ENCODE data around the gene SPDYE11.
"Not testable (repeated sequence)": the region's sequence is repeated elsewhere in the genome, so short reads cannot be mapped to it uniquely, and the experiment has no call there.

SPDYE11 gene

GRCh38 chr7:73057811-73058210 lies at the start of gene SPDYE11:
TSS of gene SPDYE11 (minus strand) at chr7:73057911. CDS start at chr7:73056111, 1,800 bp downstream.
- not testable (repeated sequence) for DNase-seq

GRCh38 chr7:73085938-73086337 lies 28.2 kb upstream of the SPDYE11 start, which contains the start of gene SPDYE9:
TSS of gene SPDYE9 (minus strand) at chr7:73086038. CDS start at chr7:73084238, 1,800 bp downstream.
- DNase-seq: not testable (repeated sequence)

GRCh38 chr7:73029666-73030065 lies 28.0 kb downstream of the SPDYE11 start, which contains the start of gene SPDYE8:
TSS of gene SPDYE8 (minus strand) at chr7:73029766. CDS start at chr7:73027966, 1,800 bp downstream.
- DNase-seq: not testable (repeated sequence)

- not testable (repeated sequence) for DNase-seq
These were observed 51.2 kb downstream of the SPDYE11 start for GRCh38 chr7:73006491-73006890.

GRCh38 chr7:73005693-73006447 lies 51.8 kb downstream of the SPDYE11 start:
- DNase-seq: not testable (repeated sequence)

- not testable (repeated sequence) for DNase-seq
These were observed 52.4 kb downstream of the SPDYE11 start for GRCh38 chr7:73005356-73005692.

GRCh38 chr7:72997887-72998468 lies 59.7 kb downstream of the SPDYE11 start:
- not testable (repeated sequence) for DNase-seq

Data from NCI-H1417 (cell line).